ENCODE results near the gene DMAC2L.

DNA sequence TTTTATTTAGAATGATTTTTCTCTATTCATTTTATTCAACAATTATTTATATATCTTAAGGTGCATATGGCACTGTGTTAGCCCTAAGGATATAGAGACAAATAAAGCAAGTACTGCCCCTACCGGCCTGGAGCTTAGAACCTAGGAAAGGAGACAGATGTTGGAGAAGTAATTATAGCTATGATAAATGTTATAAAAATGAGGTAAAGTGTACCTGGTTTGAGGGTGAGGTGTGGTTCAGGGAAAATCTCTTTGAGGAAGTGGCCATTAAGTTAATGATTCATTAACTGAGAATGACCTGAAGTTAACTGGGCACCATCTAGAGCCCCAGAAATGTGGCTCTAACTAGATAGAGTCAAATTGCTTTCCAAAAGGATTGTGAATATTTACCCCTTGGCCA lies 52.7 kb downstream of the DMAC2L start:
- TF ChIP-seq, protein P1, sequence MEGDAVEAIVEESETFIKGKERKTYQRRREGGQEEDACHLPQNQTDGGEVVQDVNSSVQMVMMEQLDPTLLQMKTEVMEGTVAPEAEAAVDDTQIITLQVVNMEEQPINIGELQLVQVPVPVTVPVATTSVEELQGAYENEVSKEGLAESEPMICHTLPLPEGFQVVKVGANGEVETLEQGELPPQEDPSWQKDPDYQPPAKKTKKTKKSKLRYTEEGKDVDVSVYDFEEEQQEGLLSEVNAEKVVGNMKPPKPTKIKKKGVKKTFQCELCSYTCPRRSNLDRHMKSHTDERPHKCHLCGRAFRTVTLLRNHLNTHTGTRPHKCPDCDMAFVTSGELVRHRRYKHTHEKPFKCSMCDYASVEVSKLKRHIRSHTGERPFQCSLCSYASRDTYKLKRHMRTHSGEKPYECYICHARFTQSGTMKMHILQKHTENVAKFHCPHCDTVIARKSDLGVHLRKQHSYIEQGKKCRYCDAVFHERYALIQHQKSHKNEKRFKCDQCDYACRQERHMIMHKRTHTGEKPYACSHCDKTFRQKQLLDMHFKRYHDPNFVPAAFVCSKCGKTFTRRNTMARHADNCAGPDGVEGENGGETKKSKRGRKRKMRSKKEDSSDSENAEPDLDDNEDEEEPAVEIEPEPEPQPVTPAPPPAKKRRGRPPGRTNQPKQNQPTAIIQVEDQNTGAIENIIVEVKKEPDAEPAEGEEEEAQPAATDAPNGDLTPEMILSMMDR (conservative IDR thresholded peaks at IDR 0.05) = no peak; the same call in 1 of the 2 replicates
- TF ChIP-seq EZH2 (IDR thresholded peaks at IDR 0.05; ENCODE audit: low read depth) = no peak
